ENCODE results near the gene SH3GL2.

- no peak for TF ChIP-seq REST (IDR thresholded peaks at IDR 0.05; ENCODE audit: low read depth)
- TF ChIP-seq MAX (IDR thresholded peaks at IDR 0.05) = no peak
- TF ChIP-seq TAF1 (IDR thresholded peaks at IDR 0.05; ENCODE audit: low read depth) = no peak
- no peak for TF ChIP-seq TEAD4 (IDR thresholded peaks at IDR 0.05)
Observed at GRCh38 chr9:17695482-17695881, 116.6 kb downstream of the SH3GL2 start.
